ENCODE results near the gene COLQ.
A peak's percentile ranks its signal among the peaks of the same experiment; 100 is the strongest.
"Not testable (repeated sequence)": the region's sequence is repeated elsewhere in the genome, so short reads cannot be mapped to it uniquely, and the experiment has no call there.

COLQ gene

DNA sequence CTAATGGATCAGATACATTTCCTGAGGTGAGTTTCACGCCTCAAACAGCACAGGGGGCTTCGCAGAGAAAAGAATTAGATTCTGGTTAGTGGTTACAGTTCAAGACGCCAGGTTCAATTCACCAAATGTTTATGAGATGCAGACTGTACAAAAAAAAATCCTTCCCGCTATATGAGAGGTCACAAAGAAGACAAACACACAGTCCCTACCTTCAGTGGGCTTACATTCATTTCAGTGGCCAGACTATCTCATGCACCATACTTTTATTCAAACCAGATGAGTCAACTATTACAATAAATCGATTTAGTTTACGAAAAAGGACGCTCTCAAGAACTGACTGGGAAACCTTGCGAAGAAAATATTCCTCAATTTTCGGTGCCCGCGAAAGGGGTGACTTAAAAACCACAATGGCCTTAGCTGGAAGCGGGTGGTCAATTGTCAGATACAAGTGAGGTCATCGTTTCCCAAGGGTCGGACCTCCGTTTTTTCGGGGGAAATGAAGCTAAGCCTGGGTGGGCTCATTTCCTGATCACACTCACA, 94.9 kb downstream of the COLQ start:
- DNase-seq (ENCODE audit: low read depth), result no peak
- peak overlapping the region; percentile 98 for H3K4me3 ChIP-seq (ENCODE audit: low read length)
- TF ChIP-seq, protein P1, sequence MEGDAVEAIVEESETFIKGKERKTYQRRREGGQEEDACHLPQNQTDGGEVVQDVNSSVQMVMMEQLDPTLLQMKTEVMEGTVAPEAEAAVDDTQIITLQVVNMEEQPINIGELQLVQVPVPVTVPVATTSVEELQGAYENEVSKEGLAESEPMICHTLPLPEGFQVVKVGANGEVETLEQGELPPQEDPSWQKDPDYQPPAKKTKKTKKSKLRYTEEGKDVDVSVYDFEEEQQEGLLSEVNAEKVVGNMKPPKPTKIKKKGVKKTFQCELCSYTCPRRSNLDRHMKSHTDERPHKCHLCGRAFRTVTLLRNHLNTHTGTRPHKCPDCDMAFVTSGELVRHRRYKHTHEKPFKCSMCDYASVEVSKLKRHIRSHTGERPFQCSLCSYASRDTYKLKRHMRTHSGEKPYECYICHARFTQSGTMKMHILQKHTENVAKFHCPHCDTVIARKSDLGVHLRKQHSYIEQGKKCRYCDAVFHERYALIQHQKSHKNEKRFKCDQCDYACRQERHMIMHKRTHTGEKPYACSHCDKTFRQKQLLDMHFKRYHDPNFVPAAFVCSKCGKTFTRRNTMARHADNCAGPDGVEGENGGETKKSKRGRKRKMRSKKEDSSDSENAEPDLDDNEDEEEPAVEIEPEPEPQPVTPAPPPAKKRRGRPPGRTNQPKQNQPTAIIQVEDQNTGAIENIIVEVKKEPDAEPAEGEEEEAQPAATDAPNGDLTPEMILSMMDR (conservative IDR thresholded peaks at IDR 0.05; ENCODE audit: low read depth, low read length), result no peak

DNA sequence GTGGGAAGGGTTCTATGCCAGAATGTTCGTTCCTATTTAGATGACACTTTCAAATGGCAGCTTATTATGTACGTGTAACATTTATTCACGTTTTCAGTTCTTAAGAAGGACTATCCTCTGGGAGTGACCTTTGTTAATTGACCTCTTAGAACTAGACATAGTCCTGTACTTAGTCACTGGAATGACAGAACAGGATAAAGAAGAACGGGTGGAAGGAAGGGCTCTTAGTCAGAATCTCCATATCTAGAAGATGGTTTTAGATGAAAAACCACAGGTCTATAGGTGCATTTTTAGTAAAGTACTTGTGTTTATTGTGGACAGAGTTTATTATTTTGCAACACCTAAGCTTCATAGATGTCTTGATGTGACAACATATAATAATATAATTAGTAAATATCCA, 100.6 kb downstream of the COLQ start:
- H3K4me3 ChIP-seq (ENCODE audit: low read length), result no peak overlapping the region
- TF ChIP-seq, protein P1 (conservative IDR thresholded peaks at IDR 0.05; ENCODE audit: low read depth, low read length), result no peak
- no peak for DNase-seq (ENCODE audit: low read depth)

DNA sequence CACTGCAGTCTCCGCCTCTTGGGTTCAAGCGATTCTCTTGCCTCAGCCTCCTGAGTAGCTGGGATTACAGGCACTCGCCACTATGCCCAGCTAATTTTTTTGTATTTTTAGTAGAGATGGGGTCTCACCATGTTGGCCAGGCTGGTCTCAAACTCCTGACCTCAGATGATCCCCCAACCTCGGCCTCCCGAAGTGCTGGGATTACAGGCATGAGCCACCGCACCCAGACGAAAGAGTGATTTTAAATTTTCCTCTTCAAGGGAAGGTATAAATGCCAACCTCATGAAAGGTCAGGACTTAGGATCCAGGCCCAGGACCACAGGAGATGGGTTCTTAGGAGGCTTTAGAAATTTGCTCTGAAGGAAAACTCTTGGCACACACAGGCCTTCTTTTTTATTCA, 110.5 kb downstream of the COLQ start:
- H3K4me3 ChIP-seq (ENCODE audit: low read length); DNase-seq (ENCODE audit: low read depth): not testable (repeated sequence)

DNA sequence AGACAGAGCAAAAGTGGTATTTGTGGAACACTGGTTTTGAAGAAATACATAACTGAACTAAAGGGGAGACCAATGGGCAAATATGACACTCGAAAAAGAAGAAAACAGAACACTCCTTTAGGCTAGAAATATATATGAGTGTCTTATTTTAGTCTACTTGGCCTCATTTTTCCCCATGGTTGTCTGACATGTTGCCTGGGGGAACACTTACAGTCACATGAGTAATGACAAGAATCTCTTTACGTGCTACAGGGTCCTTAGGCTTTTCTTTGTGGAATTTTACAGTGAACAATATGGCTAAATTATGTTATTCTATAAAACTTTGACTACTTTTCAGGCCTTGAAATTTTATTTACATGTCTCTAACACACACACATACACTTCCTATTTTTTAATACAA, 111.7 kb downstream of the COLQ start:
- no peak overlapping the region for H3K4me3 ChIP-seq (ENCODE audit: low read length)
- DNase-seq (ENCODE audit: low read depth), result no peak
- TF ChIP-seq, protein P1 (conservative IDR thresholded peaks at IDR 0.05; ENCODE audit: low read depth, low read length), result no peak

DNA sequence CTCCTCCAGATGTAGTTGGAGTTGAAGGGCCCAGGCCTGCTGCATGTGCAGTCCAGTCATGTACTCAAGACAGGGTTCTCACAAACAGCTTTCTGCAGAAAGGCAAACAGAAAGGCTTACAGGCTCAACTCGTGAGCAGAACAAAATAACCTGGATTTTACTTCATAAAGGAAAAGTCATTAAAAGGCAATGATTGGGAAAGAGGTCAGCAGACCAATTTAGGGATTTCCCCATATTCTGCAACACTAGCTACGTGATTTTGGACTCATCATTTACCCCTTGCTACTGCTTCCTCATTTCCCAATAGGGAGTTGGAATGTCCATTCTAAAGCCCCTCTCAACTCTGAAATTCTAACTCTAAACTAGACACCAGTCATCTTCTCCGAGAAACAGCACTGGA, 112.3 kb downstream of the COLQ start:
- TF ChIP-seq, protein P1 (conservative IDR thresholded peaks at IDR 0.05; ENCODE audit: low read depth, low read length), result no peak
- no peak overlapping the region for H3K4me3 ChIP-seq (ENCODE audit: low read length)
- no peak for DNase-seq (ENCODE audit: low read depth)

DNA sequence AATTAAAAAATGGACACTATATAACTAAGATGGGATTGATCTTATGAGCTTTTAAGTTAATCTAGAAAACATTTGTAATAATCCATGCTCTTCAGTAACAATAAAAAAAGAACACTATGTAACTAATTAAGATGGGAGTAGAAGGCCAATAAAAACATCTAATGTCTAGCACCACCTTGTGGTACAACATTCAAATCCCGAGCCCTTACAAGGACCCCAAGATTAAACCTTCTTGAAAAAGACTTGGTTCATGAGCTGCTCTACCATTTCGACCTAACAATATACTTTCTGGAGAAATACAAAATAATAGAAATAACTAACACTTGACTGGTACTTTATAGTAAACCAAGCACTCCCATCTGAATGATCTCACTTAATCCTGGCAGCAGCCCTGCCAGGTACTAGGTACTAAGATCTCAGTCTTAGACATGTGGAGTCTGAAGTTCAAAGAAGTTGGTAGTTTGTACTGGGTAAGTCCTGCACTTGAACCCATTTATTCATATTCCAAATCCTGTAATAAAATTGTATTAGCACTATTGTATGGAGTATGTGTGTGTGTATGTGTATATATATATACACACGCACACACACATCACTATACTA, 116.0 kb downstream of the COLQ start:
- TF ChIP-seq, protein P1 (conservative IDR thresholded peaks at IDR 0.05; ENCODE audit: low read depth, low read length), result peak; percentile 65
- H3K4me3 ChIP-seq (ENCODE audit: low read length), result no peak overlapping the region
- peak; percentile 23 for DNase-seq (ENCODE audit: low read depth)

DNA sequence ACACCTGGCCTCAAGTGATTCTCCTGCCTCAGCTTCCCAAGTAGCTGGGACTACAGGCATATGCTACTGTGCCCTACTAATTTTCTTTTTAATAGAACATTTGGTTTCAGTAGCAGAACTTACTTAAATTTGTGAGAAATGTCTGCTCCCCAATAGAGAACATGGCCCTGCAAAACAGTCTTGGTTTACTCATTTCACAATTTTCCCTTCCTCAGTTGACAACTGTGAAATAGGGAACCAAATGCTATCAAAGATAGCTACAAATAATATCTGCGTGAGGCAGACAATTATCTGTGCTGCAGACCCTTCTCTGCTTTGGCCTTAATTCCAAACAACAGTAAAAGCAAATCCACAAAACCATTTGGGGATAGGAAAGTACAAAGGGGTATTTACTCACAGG, 116.7 kb downstream of the COLQ start:
- no peak overlapping the region for H3K4me3 ChIP-seq (ENCODE audit: low read length)

More for the DNA sequence above, 116.7 kb downstream of the COLQ start:
- TF ChIP-seq, protein P1 (conservative IDR thresholded peaks at IDR 0.05; ENCODE audit: low read depth, low read length), result no peak
- DNase-seq (ENCODE audit: low read depth), result no peak
